Fibroblast of lung (primary cell): ENCODE measurements around the gene ARIH2. TPM values are rescaled to one million over a fixed set of nuclear protein-coding genes. Genes with fewer than 3 reads are reported as not detected.
A peak's percentile ranks its signal among the peaks of the same experiment; 100 is the strongest.

Source experiments
- DNase-seq, 2 donors: peaks; one replicate each; pipeline versions ENCODE4 v3.0.0 to v3.0.0-alpha.2; 2010; ENCODE audit warnings: low read depth in 2 of 2
- H2AFZ ChIP-seq: 2 replicates; pipeline ENCODE4 v1.5.1; 2012; ENCODE audit warnings: low read length, control low read depth, inconsistent platforms
- H3K27ac ChIP-seq: 2 replicates; pipeline ENCODE4 v1.5.1; 2011; ENCODE audit warnings: low read length, control low read depth; ENCODE audit not compliant: insufficient read depth
- H3K27me3 ChIP-seq: 2 replicates; pipeline ENCODE4 v1.5.1; 2011; ENCODE audit warnings: mild to moderate bottlenecking, low read length; ENCODE audit not compliant: control insufficient read depth, insufficient read depth
- H3K36me3 ChIP-seq: 2 replicates; pipeline ENCODE4 v1.5.1; 2011; ENCODE audit warnings: low read length; ENCODE audit not compliant: control insufficient read depth, insufficient read depth
- H3K4me1 ChIP-seq: 2 replicates; pipeline ENCODE4 v1.5.1; 2011; ENCODE audit warnings: low read length; ENCODE audit not compliant: control insufficient read depth, insufficient read depth; ENCODE audit errors: extremely low read depth
- H3K4me2 ChIP-seq: 2 replicates; pipeline ENCODE4 v1.5.1; 2011; ENCODE audit warnings: low read length, control low read depth; ENCODE audit not compliant: insufficient read depth; ENCODE audit errors: extremely low read depth
- H3K4me3 ChIP-seq, 4 experiments: fragments of 200-600 bp in 1 of 4; sonication (generic) in 1 of 4; replicated peaks in 1 of 4; 2 replicates each; pipeline ENCODE4 v1.5.1; 2011 to 2016; ENCODE audit warnings: low read length in 4 of 4, low read depth in 3 of 4, mild to moderate bottlenecking in 3 of 4, control low read depth in 2 of 4, inconsistent platforms in 1 of 4, mixed read lengths in 1 of 4; ENCODE audit not compliant: insufficient read depth in 1 of 4; ENCODE audit errors: control extremely low read depth in 1 of 4
- H3K79me2 ChIP-seq: 2 replicates; pipeline ENCODE4 v1.5.1; 2012; ENCODE audit warnings: mild to moderate bottlenecking, low read length, inconsistent platforms; ENCODE audit not compliant: control insufficient read depth, insufficient read depth
- H3K9ac ChIP-seq: 2 replicates; pipeline ENCODE4 v1.5.1; 2011; ENCODE audit warnings: mild to moderate bottlenecking, low read length, control low read depth; ENCODE audit not compliant: insufficient read depth
- H3K9me3 ChIP-seq: 2 replicates; pipeline ENCODE4 v1.5.1; 2012; ENCODE audit warnings: low read depth, low read length; ENCODE audit not compliant: control insufficient read depth, insufficient read depth
- H4K20me1 ChIP-seq: 2 replicates; pipeline ENCODE4 v1.5.1; 2011; ENCODE audit warnings: low read length; ENCODE audit not compliant: control insufficient read depth, insufficient read depth; ENCODE audit errors: extremely low read depth
- EZH2 ChIP-seq: IDR thresholded peaks from 2 replicates; pipeline ENCODE4 v1.5.1; 2012; ENCODE audit warnings: low read length, control low read depth, mild to moderate bottlenecking; ENCODE audit errors: missing control alignments
- polyA plus RNA-seq, 2 donors: library from polyadenylated mRNA; depleted of rRNA in 1 of 2; stranded (reverse) in 1 of 2; unstranded in 1 of 2; fragments of >200 nt; gene quantifications; 2 replicates each; pipeline ENCODE4 v1.2.1, GENCODE V29; 2011 to 2012; ENCODE audit warnings: missing spikeins in 1 of 2
- total RNA-seq: library from RNA; depleted of rRNA; stranded (reverse); fragments of >200 nt; gene quantifications from 2 replicates; pipeline ENCODE4 v1.2.1, GENCODE V29; 2014
- TF ChIP-seq, protein P1 (sequence below), 2 donors: IDR thresholded peaks in 1 of 2; conservative IDR thresholded peaks in 1 of 2; 1 replicate in 1 of 2; 2 replicates in 1 of 2; pipeline ENCODE4 v1.5.1; 2011 to 2012; ENCODE audit warnings: low read length in 2 of 2, control low read depth in 1 of 2, inconsistent platforms in 1 of 2, low read depth in 1 of 2, mild to moderate bottlenecking in 1 of 2

ARIH2 gene
- total and polyA plus RNA-seq, 2 donors (not counting 1 experiment from before 2014, with no cell fraction given), result 71.4 to 91.7 TPM

DNA sequence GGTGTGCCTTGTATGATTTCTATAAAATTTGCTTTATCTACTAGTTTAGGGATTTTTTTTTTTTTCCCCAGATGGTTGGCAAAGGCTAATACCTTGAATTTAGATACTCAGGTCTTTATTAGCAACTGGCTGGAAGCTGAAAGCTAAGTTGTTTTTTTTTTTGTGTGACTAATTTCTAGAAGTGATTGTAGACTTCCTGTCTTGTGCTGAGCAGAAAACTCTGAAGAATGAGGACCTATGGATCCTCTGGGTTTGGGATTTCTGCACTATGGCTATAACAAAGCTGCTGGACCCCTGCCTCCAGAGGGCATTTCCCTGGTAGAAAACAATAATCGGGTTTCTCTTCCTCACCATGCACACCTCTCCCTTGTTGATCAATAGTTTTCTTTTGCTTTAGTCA lies 10.0 kb downstream of the ARIH2 start:
- Histone ChIP-seq H4K20me1 (no peaks in the 10 kb centered on the region), H3K27ac (no peak overlapping the region), H3K4me1 (peaks cover 9% of the 10 kb centered on the region), H3K36me3 (peaks cover 6% of the 10 kb centered on the region), H3K4me2 (no peak overlapping the region), H3K27me3 (no peaks in the 10 kb centered on the region), H3K9me3 (no peaks in the 10 kb centered on the region), H3K4me3 (no peak overlapping the region), H3K9ac (no peak overlapping the region), H3K79me2 (peaks cover 66% of the 10 kb centered on the region), H2AFZ (no peak overlapping the region)
- peak in 1 of 2 donors; percentile 39 for DNase-seq
- TF ChIP-seq EZH2, result no peak
- TF ChIP-seq, protein P1, sequence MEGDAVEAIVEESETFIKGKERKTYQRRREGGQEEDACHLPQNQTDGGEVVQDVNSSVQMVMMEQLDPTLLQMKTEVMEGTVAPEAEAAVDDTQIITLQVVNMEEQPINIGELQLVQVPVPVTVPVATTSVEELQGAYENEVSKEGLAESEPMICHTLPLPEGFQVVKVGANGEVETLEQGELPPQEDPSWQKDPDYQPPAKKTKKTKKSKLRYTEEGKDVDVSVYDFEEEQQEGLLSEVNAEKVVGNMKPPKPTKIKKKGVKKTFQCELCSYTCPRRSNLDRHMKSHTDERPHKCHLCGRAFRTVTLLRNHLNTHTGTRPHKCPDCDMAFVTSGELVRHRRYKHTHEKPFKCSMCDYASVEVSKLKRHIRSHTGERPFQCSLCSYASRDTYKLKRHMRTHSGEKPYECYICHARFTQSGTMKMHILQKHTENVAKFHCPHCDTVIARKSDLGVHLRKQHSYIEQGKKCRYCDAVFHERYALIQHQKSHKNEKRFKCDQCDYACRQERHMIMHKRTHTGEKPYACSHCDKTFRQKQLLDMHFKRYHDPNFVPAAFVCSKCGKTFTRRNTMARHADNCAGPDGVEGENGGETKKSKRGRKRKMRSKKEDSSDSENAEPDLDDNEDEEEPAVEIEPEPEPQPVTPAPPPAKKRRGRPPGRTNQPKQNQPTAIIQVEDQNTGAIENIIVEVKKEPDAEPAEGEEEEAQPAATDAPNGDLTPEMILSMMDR (conservative IDR thresholded peaks at IDR 0.05 in 1 of 2, IDR thresholded peaks at IDR 0.05 in 1 of 2; ENCODE audit: low read depth in 1 of 2, low read length in 2 of 2), result no peak

DNA sequence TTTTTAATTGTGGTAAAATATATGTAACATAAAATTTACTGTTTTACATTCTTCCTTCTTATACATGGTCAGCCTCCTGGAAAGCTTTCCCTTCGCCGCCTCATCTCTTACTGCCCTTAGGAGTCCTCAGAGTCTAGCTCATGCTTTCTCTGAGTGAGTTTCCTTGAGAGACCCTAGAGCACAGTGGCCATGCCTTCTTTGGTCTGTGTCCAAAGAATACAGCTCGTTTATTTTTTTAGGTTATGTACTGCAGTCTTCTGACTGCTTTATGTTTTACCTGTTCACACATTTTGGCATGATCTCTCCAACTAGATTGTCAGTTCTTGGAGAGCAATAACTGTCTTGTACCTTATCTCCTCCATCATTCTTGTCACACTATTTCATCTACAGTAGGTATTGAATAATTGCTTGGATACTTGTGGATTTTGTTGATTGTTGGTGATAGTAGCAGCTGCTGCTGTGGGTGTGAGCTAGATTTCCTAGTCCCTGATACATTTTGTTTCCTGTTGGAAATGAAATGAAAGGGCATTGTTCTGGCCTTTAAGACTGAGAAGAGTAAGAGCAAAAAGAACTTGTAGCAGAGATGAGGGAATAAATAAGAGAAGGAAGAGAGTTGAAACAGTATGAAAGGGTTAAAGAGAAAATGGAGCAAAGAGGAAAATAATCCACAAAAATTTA lies 10.9 kb downstream of the ARIH2 start:
- peak in 1 of 2 donors; percentile 17 for DNase-seq
- Histone ChIP-seq H3K36me3 (peaks cover 6% of the 10 kb centered on the region), H4K20me1 (no peaks in the 10 kb centered on the region), H3K9me3 (no peaks in the 10 kb centered on the region), H3K4me1 (peaks cover 9% of the 10 kb centered on the region), H3K9ac (no peak overlapping the region), H3K4me2 (no peak overlapping the region), H3K4me3 (no peak overlapping the region), H2AFZ (no peak overlapping the region), H3K27ac (no peak overlapping the region), H3K79me2 (peaks cover 63% of the 10 kb centered on the region), H3K27me3 (no peaks in the 10 kb centered on the region)
- TF ChIP-seq, protein P1 (conservative IDR thresholded peaks at IDR 0.05 in 1 of 2, IDR thresholded peaks at IDR 0.05 in 1 of 2; ENCODE audit: low read depth in 1 of 2, low read length in 2 of 2), result no peak
- no peak for TF ChIP-seq EZH2

DNA sequence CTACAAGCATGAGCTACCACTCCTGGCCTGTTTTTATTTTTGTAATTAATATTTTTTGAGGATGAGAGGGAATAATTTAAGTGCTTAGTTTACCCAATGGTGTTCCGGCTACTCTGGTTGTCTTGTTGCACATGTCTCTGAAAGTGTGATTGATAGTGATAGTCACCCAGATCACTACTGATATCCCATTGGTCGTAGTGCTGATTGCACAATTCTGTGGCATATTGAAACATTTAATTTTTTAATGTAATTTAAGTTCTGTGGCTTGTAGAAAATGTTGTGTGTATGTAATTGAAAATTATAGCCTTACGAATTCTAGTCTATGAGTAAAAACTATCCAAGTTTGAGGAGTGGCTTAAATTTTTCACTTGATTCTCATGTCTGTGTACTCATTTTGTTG lies 11.9 kb downstream of the ARIH2 start:
- H2AFZ ChIP-seq, result no peak overlapping the region
- no peak overlapping the region for H3K4me2 ChIP-seq
- peaks cover 9% of the 10 kb centered on the region for H3K4me1 ChIP-seq
- no peaks in the 10 kb centered on the region for H3K27me3 ChIP-seq
- no peaks in the 10 kb centered on the region for H4K20me1 ChIP-seq
- peaks cover 73% of the 10 kb centered on the region for H3K79me2 ChIP-seq
- peaks cover 5% of the 10 kb centered on the region for H3K36me3 ChIP-seq
- H3K9me3 ChIP-seq, result no peaks in the 10 kb centered on the region
- H3K4me3 ChIP-seq, result no peak overlapping the region
- no peak overlapping the region for H3K9ac ChIP-seq
- H3K27ac ChIP-seq, result no peak overlapping the region
- DNase-seq, result peak in 1 of 2 donors; percentile 34
- TF ChIP-seq, protein P1 (conservative IDR thresholded peaks at IDR 0.05 in 1 of 2, IDR thresholded peaks at IDR 0.05 in 1 of 2; ENCODE audit: low read depth in 1 of 2, low read length in 2 of 2), result no peak
- TF ChIP-seq EZH2, result no peak
